GM12892 (cell line): ENCODE data around the gene CHRNA5.

Source experiments
- POLR2A ChIP-seq: IDR thresholded peaks from 2 replicates; pipeline ENCODE4 v1.6.1; 2011; ENCODE audit warnings: low read depth, low read length, control low read depth
- POLR2AphosphoS5 ChIP-seq: IDR thresholded peaks from 2 replicates; pipeline ENCODE4 v1.6.1; 2011; ENCODE audit warnings: low read depth, low read length, control low read depth

GRCh38 chr15:78616506-78616905, 51.2 kb downstream of the CHRNA5 start:
- TF ChIP-seq POLR2AphosphoS5 (no peak), POLR2A (no peak)
